Measurements from ENCODE around the gene MTOR. TPM values are rescaled to one million over a fixed set of nuclear protein-coding genes. Genes with fewer than 3 reads are reported as not detected.

The MTOR gene
- total and polyA plus RNA-seq, 2 of the 8 experiments (the other 6 are each of a cell fraction or from before 2014, with no cell fraction given) = 44.2 to 76.8 TPM

DNA sequence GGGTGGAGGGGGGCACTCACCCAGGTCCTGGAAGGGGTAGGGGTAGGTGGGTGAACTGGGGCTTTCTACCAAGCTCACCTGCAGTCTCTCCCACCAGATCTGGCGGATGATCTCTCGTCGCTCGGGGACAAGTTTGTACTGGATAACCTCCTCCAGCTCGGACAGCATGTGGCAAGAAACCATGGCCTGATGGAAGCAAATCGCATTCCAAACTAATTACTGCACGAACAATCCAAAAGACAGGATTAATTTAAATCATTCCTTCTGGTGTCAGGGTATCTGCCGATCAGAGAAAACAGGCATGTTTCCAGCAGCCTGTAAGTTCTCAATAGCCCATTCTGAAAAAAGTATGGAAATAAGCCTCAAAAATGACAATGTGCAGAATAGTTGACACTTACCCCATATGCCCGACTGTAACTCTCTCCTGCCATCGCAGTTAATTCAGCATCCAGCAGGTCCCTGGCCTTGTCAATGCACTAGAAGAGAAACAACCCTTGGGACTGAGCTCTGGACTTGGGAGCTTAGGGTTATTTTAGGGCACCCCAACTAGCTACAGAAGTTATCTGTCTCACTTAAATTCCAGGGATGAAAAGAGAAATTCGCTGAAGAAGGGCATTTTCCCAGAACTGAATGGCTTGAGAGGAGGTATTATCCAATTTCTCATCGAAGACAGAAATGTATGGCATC lies 117.6 kb downstream of the MTOR start:
- Histone ChIP-seq H2BK20ac (ENCODE audit: low read length) (no peak overlapping the region), H4K8ac (ENCODE audit: extremely low read depth, insufficient read depth, low read length) (no peak overlapping the region), H3K4me3 (ENCODE audit: extremely low read depth in 1 of 4, insufficient read depth in 2 of 4, low read depth in 3 of 4, low read length in 4 of 4) (no peak overlapping the region), H3K79me1 (ENCODE audit: low read depth, low read length) (no peaks in the 10 kb centered on the region), H2BK5ac (ENCODE audit: low read depth, low read length) (no peak overlapping the region), H2BK15ac (ENCODE audit: low read length) (no peak overlapping the region), H3K27ac (ENCODE audit: low read depth, low read length) (no peak overlapping the region), H3K9me3 (ENCODE audit: insufficient read depth in 2 of 2, low read depth in 1 of 2, low read length in 1 of 2) (no peaks in the 10 kb centered on the region), H3K27me3 (replicated peaks in 1 of 4; ENCODE audit: control insufficient read depth in 3 of 4, extremely low read depth in 1 of 4, insufficient read depth in 3 of 4, low read length in 3 of 4) (no peaks in the 10 kb centered on the region), H3K23ac (ENCODE audit: insufficient read length) (no peak overlapping the region), H3K56ac (replicated peaks; ENCODE audit: insufficient read length, low read depth, low read length) (no peak overlapping the region), H2AK5ac (ENCODE audit: low read depth, low read length) (no peak overlapping the region), H2AFZ (ENCODE audit: low read length) (no peak overlapping the region), H3K9ac (replicated peaks in 1 of 4; ENCODE audit: extremely low read depth in 1 of 4, low read depth in 3 of 4, low read length in 3 of 4) (no peak overlapping the region), H3K14ac (ENCODE audit: insufficient read length) (no peak overlapping the region), H2BK12ac (ENCODE audit: low read depth, low read length) (no peak overlapping the region), H4K20me1 (replicated peaks in 1 of 2; ENCODE audit: control insufficient read depth in 1 of 2, insufficient read depth in 2 of 2, low read length in 2 of 2) (peaks cover 0 to 1% of the 10 kb centered on the region in 2 experiments), H3K36me3 (ENCODE audit: control insufficient read depth in 2 of 4, insufficient read depth in 4 of 4, low read length in 3 of 4) (peaks cover 15 to 55% (median 41%) of the 10 kb centered on the region in 4 experiments; a peak in 7 of 8 replicates), H3K23me2 (ENCODE audit: low read depth, low read length) (no peaks in the 10 kb centered on the region; the same call in 1 of the 2 replicates), H3K4me2 (ENCODE audit: insufficient read depth in 1 of 2, low read depth in 2 of 2, low read length in 2 of 2) (no peak overlapping the region), H3K4ac (replicated peaks; ENCODE audit: insufficient read length, low read depth, low read length) (no peak overlapping the region), H4K91ac (replicated peaks; ENCODE audit: insufficient read length, low read length) (no peak overlapping the region), H3K79me2 (ENCODE audit: control insufficient read depth in 1 of 2, insufficient read depth in 2 of 2, low read length in 2 of 2) (no peaks in the 10 kb centered on the region), H3K4me1 (replicated peaks in 1 of 4; ENCODE audit: control insufficient read depth in 3 of 4, insufficient read depth in 4 of 4, low read length in 3 of 4) (no peaks in the 10 kb centered on the region), H2BK120ac (replicated peaks; ENCODE audit: low read depth, low read length) (no peak overlapping the region), H4K5ac (ENCODE audit: insufficient read length, low read depth, low read length) (no peak overlapping the region), H3K18ac (ENCODE audit: extremely low read depth, low read length) (no peak overlapping the region)
- DNase-seq (ENCODE audit: low read depth in 1 of 2, low spot score in 2 of 2) (no peak), FAIRE-seq (no peak)
- ChIA-PET CTCF (ENCODE audit: partially characterized antibody) (interaction anchor here (0.8 to 2.0 kb wide), 3 partner anchors 11 to 107 kb away, joined by 3 to 10 read pairs (median 4); no protein-coding TSS in a partner anchor), POLR2A (ENCODE audit: partially characterized antibody) (interaction anchor here (1.0 kb wide), 1 partner anchor 114 kb away, joined by 3 read pairs; no protein-coding TSS in a partner anchor)
- no peak for TF ChIP-seq NRF1 (IDR thresholded peaks at IDR 0.05; ENCODE audit: low read depth, low read length)
- TF ChIP-seq KDM1A (IDR thresholded peaks at IDR 0.05; ENCODE audit: borderline replicate concordance, low read length) = no peak
- TF ChIP-seq BCL11A (IDR thresholded peaks at IDR 0.05; ENCODE audit: low read depth in 2 of 2, low read length in 2 of 2) = no peak
- no peak for TF ChIP-seq ZNF274 (IDR thresholded peaks at IDR 0.05; ENCODE audit: borderline replicate concordance, extremely low read depth, low read length)
- no peak for TF ChIP-seq BACH1 (IDR thresholded peaks at IDR 0.05; ENCODE audit: low read length)
- TF ChIP-seq GABPA (IDR thresholded peaks at IDR 0.05; ENCODE audit: borderline replicate concordance, insufficient read depth, low read length) = no peak
- no peak for TF ChIP-seq TAF7 (optimal IDR thresholded peaks at IDR 0.05; ENCODE audit: borderline replicate concordance, low read depth, low read length)
- TF ChIP-seq, protein P1, sequence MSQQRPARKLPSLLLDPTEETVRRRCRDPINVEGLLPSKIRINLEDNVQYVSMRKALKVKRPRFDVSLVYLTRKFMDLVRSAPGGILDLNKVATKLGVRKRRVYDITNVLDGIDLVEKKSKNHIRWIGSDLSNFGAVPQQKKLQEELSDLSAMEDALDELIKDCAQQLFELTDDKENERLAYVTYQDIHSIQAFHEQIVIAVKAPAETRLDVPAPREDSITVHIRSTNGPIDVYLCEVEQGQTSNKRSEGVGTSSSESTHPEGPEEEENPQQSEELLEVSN (IDR thresholded peaks at IDR 0.05) = no peak
- WGBS, 2 experiments (ENCODE audit: extremely low coverage in 1 of 2, insufficient coverage in 1 of 2, insufficient read length in 1 of 2, insufficient replicate concordance in 2 of 2, low coverage in 1 of 2, low lambda C conversion rate in 2 of 2, missing lambda C conversion rate in 1 of 2) = 88% methylated on average over 12 of the region's 12 CpGs; no CpG with 5 or more reads in 1 of the 2 experiments

Data from H1 (cell line).